ENCODE measurements around the gene E2F3. TPM values are rescaled to one million over a fixed set of nuclear protein-coding genes. Genes with fewer than 3 reads are reported as not detected.
A peak's percentile ranks its signal among the peaks of the same experiment; 100 is the strongest.

E2F3 gene
- total and polyA plus RNA-seq, 2 donors (not counting 1 experiment from before 2014, with no cell fraction given) = 4.1 to 12.3 TPM

DNA sequence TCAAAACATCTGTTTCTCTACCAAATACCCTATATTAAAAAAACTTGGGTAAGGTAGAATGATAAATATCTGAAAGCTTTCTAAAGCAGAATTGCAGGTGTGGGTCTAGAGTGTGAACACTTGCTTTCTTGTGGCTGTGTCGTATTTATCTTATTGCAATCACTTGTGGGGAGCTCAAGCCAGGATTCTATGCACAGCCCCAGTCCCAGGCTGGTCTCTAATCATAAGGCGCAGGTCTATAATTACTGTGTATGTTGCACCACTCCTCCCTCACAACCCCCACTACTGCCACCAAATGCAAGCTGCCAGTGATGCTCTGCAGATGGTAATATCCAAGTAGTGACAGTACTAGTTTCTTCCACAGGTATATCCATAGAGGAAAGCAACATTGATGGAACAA, 2.2 kb upstream of the E2F3 start:
- Histone ChIP-seq H2AFZ (ENCODE audit: low read length) (no peak overlapping the region), H3K9ac (ENCODE audit: insufficient read depth, low read length) (no peak overlapping the region), H3K4me2 (ENCODE audit: extremely low read depth, insufficient read depth, low read length) (no peak overlapping the region), H3K36me3 (ENCODE audit: control insufficient read depth, insufficient read depth, low read length) (no peaks in the 10 kb centered on the region), H3K27ac (ENCODE audit: insufficient read depth, low read length) (no peak overlapping the region), H3K4me3 (replicated peaks in 1 of 4; ENCODE audit: control extremely low read depth in 1 of 4, insufficient read depth in 1 of 4, low read depth in 3 of 4, low read length in 4 of 4) (no peak overlapping the region), H3K4me1 (ENCODE audit: control insufficient read depth, extremely low read depth, insufficient read depth, low read length) (no peaks in the 10 kb centered on the region), H4K20me1 (ENCODE audit: control insufficient read depth, extremely low read depth, insufficient read depth, low read length) (no peaks in the 10 kb centered on the region), H3K9me3 (ENCODE audit: control insufficient read depth, insufficient read depth, low read depth, low read length) (no peaks in the 10 kb centered on the region), H3K27me3 (ENCODE audit: control insufficient read depth, insufficient read depth, low read length) (no peaks in the 10 kb centered on the region), H3K79me2 (ENCODE audit: control insufficient read depth, insufficient read depth, low read length) (peaks cover 6% of the 10 kb centered on the region)
- no peak for TF ChIP-seq EZH2 (IDR thresholded peaks at IDR 0.05; ENCODE audit: low read length, missing control alignments)
- TF ChIP-seq, protein P1, sequence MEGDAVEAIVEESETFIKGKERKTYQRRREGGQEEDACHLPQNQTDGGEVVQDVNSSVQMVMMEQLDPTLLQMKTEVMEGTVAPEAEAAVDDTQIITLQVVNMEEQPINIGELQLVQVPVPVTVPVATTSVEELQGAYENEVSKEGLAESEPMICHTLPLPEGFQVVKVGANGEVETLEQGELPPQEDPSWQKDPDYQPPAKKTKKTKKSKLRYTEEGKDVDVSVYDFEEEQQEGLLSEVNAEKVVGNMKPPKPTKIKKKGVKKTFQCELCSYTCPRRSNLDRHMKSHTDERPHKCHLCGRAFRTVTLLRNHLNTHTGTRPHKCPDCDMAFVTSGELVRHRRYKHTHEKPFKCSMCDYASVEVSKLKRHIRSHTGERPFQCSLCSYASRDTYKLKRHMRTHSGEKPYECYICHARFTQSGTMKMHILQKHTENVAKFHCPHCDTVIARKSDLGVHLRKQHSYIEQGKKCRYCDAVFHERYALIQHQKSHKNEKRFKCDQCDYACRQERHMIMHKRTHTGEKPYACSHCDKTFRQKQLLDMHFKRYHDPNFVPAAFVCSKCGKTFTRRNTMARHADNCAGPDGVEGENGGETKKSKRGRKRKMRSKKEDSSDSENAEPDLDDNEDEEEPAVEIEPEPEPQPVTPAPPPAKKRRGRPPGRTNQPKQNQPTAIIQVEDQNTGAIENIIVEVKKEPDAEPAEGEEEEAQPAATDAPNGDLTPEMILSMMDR (conservative IDR thresholded peaks at IDR 0.05 in 1 of 2, IDR thresholded peaks at IDR 0.05 in 1 of 2; ENCODE audit: low read depth in 1 of 2, low read length in 2 of 2) = no peak
- no peak for DNase-seq (ENCODE audit: low read depth in 2 of 2)

DNA sequence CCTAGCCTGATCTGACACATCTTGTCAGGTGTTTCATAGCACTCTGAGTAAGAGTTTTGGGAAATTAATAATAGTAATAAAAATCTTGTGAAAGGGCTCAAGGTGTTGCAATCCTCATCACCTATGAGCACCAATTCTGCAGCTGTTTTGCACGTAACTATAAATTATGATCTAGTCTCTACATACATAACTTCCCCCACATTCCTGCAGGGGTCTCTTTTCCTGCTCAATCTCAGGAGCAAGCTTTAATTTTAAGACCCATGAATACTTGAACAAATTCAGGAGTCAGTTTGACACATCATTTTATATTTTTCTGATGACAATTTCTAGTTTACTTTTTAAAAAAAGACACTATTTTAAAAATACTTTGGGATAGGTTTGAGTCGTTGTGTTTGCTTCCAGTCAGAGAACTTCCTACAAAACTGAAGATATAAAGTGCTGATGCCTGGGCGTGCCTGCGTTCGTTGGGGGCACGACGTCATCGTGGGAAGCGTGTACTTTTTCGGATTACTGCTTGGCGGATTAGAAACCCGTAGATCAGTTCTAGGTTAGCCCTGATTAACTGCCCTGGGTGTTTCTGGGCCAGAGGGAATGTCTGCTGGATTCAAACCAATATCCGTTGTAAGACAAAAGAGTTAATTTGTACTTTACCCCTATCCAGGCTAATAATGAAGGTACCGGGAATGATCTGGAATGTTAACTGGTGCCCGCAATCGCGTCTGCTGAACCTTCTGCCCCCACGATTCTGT, 1.0 kb upstream of the E2F3 start:
- TF ChIP-seq EZH2 (IDR thresholded peaks at IDR 0.05; ENCODE audit: low read length, missing control alignments) = no peak
- TF ChIP-seq, protein P1 (conservative IDR thresholded peaks at IDR 0.05 in 1 of 2, IDR thresholded peaks at IDR 0.05 in 1 of 2; ENCODE audit: low read depth in 1 of 2, low read length in 2 of 2) = peak; percentile 34 to 45
- peak; percentile 18 to 44 for DNase-seq (ENCODE audit: low read depth in 2 of 2)

DNA sequence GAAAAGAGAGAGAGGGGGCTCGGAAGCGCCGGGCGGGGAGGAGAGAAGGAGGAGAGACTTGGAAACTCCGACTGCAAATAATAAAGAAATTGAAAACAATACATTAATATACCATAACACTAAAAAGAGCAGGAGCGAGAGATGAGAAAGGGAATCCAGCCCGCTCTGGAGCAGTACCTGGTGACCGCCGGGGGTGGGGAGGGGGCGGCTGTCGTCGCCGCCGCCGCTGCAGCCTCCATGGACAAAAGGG, 338 bp downstream of the E2F3 start:
- no peaks in the 10 kb centered on the region for H3K27me3 ChIP-seq (ENCODE audit: control insufficient read depth, insufficient read depth, low read length)
- TF ChIP-seq EZH2 (IDR thresholded peaks at IDR 0.05; ENCODE audit: low read length, missing control alignments) = no peak
- TF ChIP-seq, protein P1 (conservative IDR thresholded peaks at IDR 0.05 in 1 of 2, IDR thresholded peaks at IDR 0.05 in 1 of 2; ENCODE audit: low read depth in 1 of 2, low read length in 2 of 2) = no peak
- H3K79me2 ChIP-seq (ENCODE audit: control insufficient read depth, insufficient read depth, low read length) = peaks cover 29% of the 10 kb centered on the region
- no peak for DNase-seq (ENCODE audit: low read depth in 2 of 2)
- H3K4me3 ChIP-seq (replicated peaks in 1 of 4; ENCODE audit: control extremely low read depth in 1 of 4, insufficient read depth in 1 of 4, low read depth in 3 of 4, low read length in 4 of 4) = peak overlapping the region; percentile 60 to 76 (median 65)
- H3K27ac ChIP-seq (ENCODE audit: insufficient read depth, low read length) = peak overlapping the region; percentile 71
- H3K4me1 ChIP-seq (ENCODE audit: control insufficient read depth, extremely low read depth, insufficient read depth, low read length) = no peaks in the 10 kb centered on the region
- no peak overlapping the region for H2AFZ ChIP-seq (ENCODE audit: low read length)
- H4K20me1 ChIP-seq (ENCODE audit: control insufficient read depth, extremely low read depth, insufficient read depth, low read length) = no peaks in the 10 kb centered on the region
- peaks cover 2% of the 10 kb centered on the region for H3K36me3 ChIP-seq (ENCODE audit: control insufficient read depth, insufficient read depth, low read length)
- no peaks in the 10 kb centered on the region for H3K9me3 ChIP-seq (ENCODE audit: control insufficient read depth, insufficient read depth, low read depth, low read length)
- H3K4me2 ChIP-seq (ENCODE audit: extremely low read depth, insufficient read depth, low read length) = peak overlapping the region; percentile 90
- H3K9ac ChIP-seq (ENCODE audit: insufficient read depth, low read length) = peak overlapping the region; percentile 75

More for the DNA sequence above, 1.0 kb upstream of the E2F3 start:
- Histone ChIP-seq H3K27ac (ENCODE audit: insufficient read depth, low read length) (peak overlapping the region; percentile 73), H3K36me3 (ENCODE audit: control insufficient read depth, insufficient read depth, low read length) (no peaks in the 10 kb centered on the region), H3K9ac (ENCODE audit: insufficient read depth, low read length) (peak overlapping the region; percentile 49), H3K9me3 (ENCODE audit: control insufficient read depth, insufficient read depth, low read depth, low read length) (no peaks in the 10 kb centered on the region), H3K4me2 (ENCODE audit: extremely low read depth, insufficient read depth, low read length) (peak overlapping the region; percentile 100), H3K79me2 (ENCODE audit: control insufficient read depth, insufficient read depth, low read length) (peaks cover 15% of the 10 kb centered on the region), H3K4me1 (ENCODE audit: control insufficient read depth, extremely low read depth, insufficient read depth, low read length) (no peaks in the 10 kb centered on the region), H2AFZ (ENCODE audit: low read length) (peak overlapping the region; percentile 96), H4K20me1 (ENCODE audit: control insufficient read depth, extremely low read depth, insufficient read depth, low read length) (no peaks in the 10 kb centered on the region), H3K4me3 (replicated peaks in 1 of 4; ENCODE audit: control extremely low read depth in 1 of 4, insufficient read depth in 1 of 4, low read depth in 3 of 4, low read length in 4 of 4) (peak overlapping the region; percentile 65 to 96 (median 80)), H3K27me3 (ENCODE audit: control insufficient read depth, insufficient read depth, low read length) (no peaks in the 10 kb centered on the region)
